Upper lobe of left lung (tissue), 4 donors: Measurements from ENCODE around the gene OR1K1.

ENCODE experiments used
- CTCF ChIP-seq, 6 experiments: fragments of 450-650 bp in 4 of 6; fragments of 200-600 bp in 2 of 6; sonication (generic) in 2 of 6; IDR thresholded peaks; one replicate each; pipeline ENCODE4 v1.5.1; 2016 to 2019; ENCODE audit warnings: antibody characterized with exemption in 6 of 6
- POLR2AphosphoS5 ChIP-seq, 2 donors: sonication (generic); formaldehyde crosslinking; IDR thresholded peaks; one replicate each; pipeline ENCODE4 v1.5.1; 2017; ENCODE audit warnings: antibody characterized with exemption in 2 of 2

- TF ChIP-seq CTCF (IDR thresholded peaks at IDR 0.05): no peak
- no peak for TF ChIP-seq POLR2AphosphoS5 (IDR thresholded peaks at IDR 0.05)
Observed at GRCh38 chr9:122844137-122844536, 44.2 kb downstream of the OR1K1 start.
